H9 (cell line): ENCODE data around the gene EFNA5. TPM values are rescaled to one million over a fixed set of nuclear protein-coding genes. Genes with fewer than 3 reads are reported as not detected.
A peak's percentile ranks its signal among the peaks of the same experiment; 100 is the strongest.

Experiments
- DNase-seq: peaks from one replicate; pipeline ENCODE4 v3.0.0-alpha.2; 2017
- H2AFZ ChIP-seq: one replicate; pipeline ENCODE4 v1.6.1; 2013; ENCODE audit warnings: mild to moderate bottlenecking, low read length, control low read depth, moderate library complexity
- H2AK5ac ChIP-seq: 2 replicates; pipeline ENCODE4 v1.6.1; 2013; ENCODE audit warnings: low read length, control low read depth, mixed read lengths; ENCODE audit not compliant: insufficient read length
- H2BK120ac ChIP-seq: one replicate; pipeline ENCODE4 v1.6.1; 2013; ENCODE audit warnings: low read depth, mild to moderate bottlenecking, low read length, control low read depth, inconsistent platforms; ENCODE audit not compliant: poor library complexity, severe bottlenecking
- H2BK12ac ChIP-seq: 2 replicates; pipeline ENCODE4 v1.6.1; 2013; ENCODE audit warnings: low read length, control low read depth, mixed read lengths, low read depth; ENCODE audit not compliant: insufficient read length
- H2BK15ac ChIP-seq: 2 replicates; pipeline ENCODE4 v1.6.1; 2013; ENCODE audit warnings: low read depth, low read length, control low read depth
- H2BK20ac ChIP-seq: one replicate; pipeline ENCODE4 v1.6.1; 2013; ENCODE audit warnings: low read depth, mild to moderate bottlenecking, low read length, control low read depth, inconsistent platforms; ENCODE audit not compliant: poor library complexity, severe bottlenecking
- H2BK5ac ChIP-seq: 2 replicates; pipeline ENCODE4 v1.6.1; 2013; ENCODE audit warnings: low read length, control low read depth, mixed read lengths; ENCODE audit not compliant: insufficient read length
- H3K14ac ChIP-seq: 2 replicates; pipeline ENCODE4 v1.6.1; 2013; ENCODE audit warnings: low read length, control low read depth; ENCODE audit not compliant: insufficient read depth
- H3K18ac ChIP-seq: 2 replicates; pipeline ENCODE4 v1.6.1; 2013; ENCODE audit warnings: low read depth, mild to moderate bottlenecking, mixed read lengths, low read length, control low read depth; ENCODE audit not compliant: insufficient read length
- H3K23ac ChIP-seq: 2 replicates; pipeline ENCODE4 v1.6.1; 2013; ENCODE audit warnings: low read length, control low read depth, mixed read lengths, low read depth; ENCODE audit not compliant: insufficient read length
- H3K23me2 ChIP-seq: 2 replicates; pipeline ENCODE4 v1.6.1; 2013; ENCODE audit warnings: low read depth, mild to moderate bottlenecking, mixed read lengths, low read length, control low read depth; ENCODE audit not compliant: insufficient read length, poor library complexity, severe bottlenecking
- H3K27ac ChIP-seq: 2 replicates; pipeline ENCODE4 v1.5.1; 2013; ENCODE audit warnings: low read length, control low read depth, mixed read lengths, low read depth; ENCODE audit not compliant: insufficient read length
- H3K27me3 ChIP-seq: 2 replicates; pipeline ENCODE4 v1.6.1; 2013; ENCODE audit warnings: low read length, control low read depth, inconsistent platforms; ENCODE audit not compliant: insufficient read depth
- H3K4ac ChIP-seq: 2 replicates; pipeline ENCODE4 v1.6.1; 2013; ENCODE audit warnings: low read depth, mild to moderate bottlenecking, control low read depth, inconsistent platforms, low read length, moderate library complexity
- H3K4me1 ChIP-seq: 2 replicates; pipeline ENCODE4 v1.6.1; 2013; ENCODE audit warnings: low read length, control low read depth, inconsistent platforms; ENCODE audit not compliant: insufficient read depth
- H3K4me2 ChIP-seq: 2 replicates; pipeline ENCODE4 v1.6.1; 2013; ENCODE audit warnings: low read length, control low read depth, mixed read lengths; ENCODE audit not compliant: insufficient read length, insufficient read depth
- H3K56ac ChIP-seq: 2 replicates; pipeline ENCODE4 v1.6.1; 2013; ENCODE audit warnings: low read depth, mild to moderate bottlenecking, mixed read lengths, low read length, control low read depth; ENCODE audit not compliant: insufficient read length
- H3K79me1 ChIP-seq: 2 replicates; pipeline ENCODE4 v1.6.1; 2013; ENCODE audit warnings: low read depth, mild to moderate bottlenecking, moderate library complexity, low read length, control low read depth, inconsistent platforms; ENCODE audit not compliant: insufficient read depth, poor library complexity, severe bottlenecking
- H3K79me2 ChIP-seq: 2 replicates; pipeline ENCODE4 v1.6.1; 2013; ENCODE audit warnings: low read length, control low read depth, inconsistent platforms; ENCODE audit not compliant: insufficient read depth
- H3K9ac ChIP-seq: 2 replicates; pipeline ENCODE4 v1.6.1; 2013; ENCODE audit warnings: low read length, control low read depth, mixed read lengths; ENCODE audit not compliant: insufficient read length; ENCODE audit errors: extremely low read depth
- H3K9me3 ChIP-seq: one replicate; pipeline ENCODE4 v1.6.1; 2013; ENCODE audit warnings: low read depth, low read length, inconsistent platforms; ENCODE audit not compliant: control insufficient read depth
- H3T11ph ChIP-seq: one replicate; pipeline ENCODE4 v1.6.1; 2013; ENCODE audit warnings: mild to moderate bottlenecking, low read length, control low read depth, inconsistent platforms
- H4K20me1 ChIP-seq: one replicate; pipeline ENCODE4 v1.6.1; 2013; ENCODE audit not compliant: control insufficient read depth, insufficient read length, insufficient read depth
- H4K5ac ChIP-seq: 2 replicates; pipeline ENCODE4 v1.6.1; 2013; ENCODE audit warnings: low read depth, mild to moderate bottlenecking, mixed read lengths, low read length, control low read depth; ENCODE audit not compliant: insufficient read length
- H4K8ac ChIP-seq: replicated peaks from 2 replicates; pipeline ENCODE4 v1.6.1; 2013; ENCODE audit warnings: low read length, control low read depth, mixed read lengths, low read depth; ENCODE audit not compliant: insufficient read length
- H4K91ac ChIP-seq: 2 replicates; pipeline ENCODE4 v1.6.1; 2013; ENCODE audit warnings: low read depth, mild to moderate bottlenecking, moderate library complexity, mixed read lengths, low read length, control low read depth; ENCODE audit not compliant: insufficient read length
- H3K27ac Mint-ChIP-seq, 3 experiments: 2 replicates in 2 of 3; 3 replicates in 1 of 3; pipeline ENCODE4 v1.8.0; 2020 to 2021; ENCODE audit warnings: mixed read lengths in 3 of 3, mild to moderate bottlenecking in 1 of 3, moderate library complexity in 1 of 3
- H3K27me3 Mint-ChIP-seq: 2 replicates; pipeline ENCODE4 v1.8.0; 2021; ENCODE audit warnings: low read depth, mild to moderate bottlenecking, moderate library complexity, mixed read lengths
- H3K36me3 Mint-ChIP-seq, 3 experiments: 2 replicates in 2 of 3; 3 replicates in 1 of 3; pipeline ENCODE4 v1.8.0; 2020 to 2021; ENCODE audit warnings: low read depth in 3 of 3, mixed read lengths in 3 of 3; ENCODE audit not compliant: insufficient read depth in 1 of 3
- H3K4me1 Mint-ChIP-seq, 2 experiments: 2 replicates each; pipeline ENCODE4 v1.8.0; 2020; ENCODE audit warnings: mixed read lengths in 2 of 2
- H3K4me3 Mint-ChIP-seq, 2 experiments: 2 replicates in 1 of 2; 3 replicates in 1 of 2; pipeline ENCODE4 v1.8.0; 2020 to 2021; ENCODE audit warnings: mild to moderate bottlenecking in 2 of 2, mixed read lengths in 2 of 2, moderate library complexity in 1 of 2
- H3K9me3 Mint-ChIP-seq, 2 experiments: 2 replicates in 1 of 2; 3 replicates in 1 of 2; pipeline ENCODE4 v1.8.0; 2020; ENCODE audit warnings: mild to moderate bottlenecking in 2 of 2, mixed read lengths in 2 of 2, moderate library complexity in 1 of 2
- WGBS: extraction: QIAGEN DNeasy Blood & Tissue Kit; methylation state at CpG from one replicate; pipeline ENCODE4 v1.1.7; 2013; ENCODE audit warnings: missing lambda C conversion rate, low lambda C conversion rate, mixed read lengths; ENCODE audit not compliant: insufficient read length; ENCODE audit errors: extremely low coverage; 5-methylcytosine and 5-hydroxymethylcytosine counted together
- total RNA-seq: library from RNA; stranded (reverse); gene quantifications from 2 replicates; pipeline ENCODE4 v1.2.1, GENCODE V29; 2021
- TF ChIP-seq, protein P1 (sequence below): fragments of 200-600 bp; sonication (generic); conservative IDR thresholded peaks from 3 replicates; pipeline ENCODE4 v1.8.0; 2021; ENCODE audit warnings: antibody characterized with exemption, mild to moderate bottlenecking

The EFNA5 gene
- total RNA-seq, 1 experiment from 2014 or later = 20.4 TPM

DNA sequence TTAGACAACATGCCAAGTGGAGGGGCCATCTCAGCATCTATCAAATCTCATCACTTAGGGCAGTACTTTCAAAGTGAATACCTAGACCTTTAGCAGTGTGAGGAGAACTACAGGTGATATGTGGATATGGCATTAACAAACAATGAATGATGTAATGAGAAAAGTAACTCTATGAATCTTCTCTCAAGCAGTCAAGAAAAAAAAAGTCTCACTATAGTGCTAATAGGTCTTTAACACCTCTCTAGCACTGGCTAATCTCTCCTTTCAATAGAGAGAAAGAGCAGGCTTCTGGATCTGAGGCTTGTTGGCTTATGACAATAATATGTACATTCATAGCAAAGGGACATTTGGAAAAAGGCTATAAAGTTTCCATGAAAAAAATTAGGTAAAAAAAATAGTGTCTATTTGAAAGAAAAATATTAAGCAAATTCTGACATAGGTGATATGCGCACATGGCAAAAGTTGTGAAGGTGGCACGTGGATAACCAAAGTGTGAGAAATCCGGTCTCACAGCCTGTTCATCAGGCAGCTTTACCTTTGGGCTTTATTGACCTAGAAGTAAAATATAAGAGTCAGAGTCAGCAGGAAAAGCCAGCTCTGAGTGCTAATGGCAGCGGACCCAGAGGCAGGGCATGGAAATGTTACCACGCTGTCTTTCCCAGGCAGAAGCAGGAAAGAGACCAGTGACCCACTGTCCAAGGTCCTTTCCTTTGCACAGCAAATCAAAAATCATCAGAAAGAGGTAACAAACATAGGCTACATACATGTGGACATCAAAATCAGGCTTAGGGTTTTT is 203.4 kb downstream of the EFNA5 start:
- TF ChIP-seq, protein P1, sequence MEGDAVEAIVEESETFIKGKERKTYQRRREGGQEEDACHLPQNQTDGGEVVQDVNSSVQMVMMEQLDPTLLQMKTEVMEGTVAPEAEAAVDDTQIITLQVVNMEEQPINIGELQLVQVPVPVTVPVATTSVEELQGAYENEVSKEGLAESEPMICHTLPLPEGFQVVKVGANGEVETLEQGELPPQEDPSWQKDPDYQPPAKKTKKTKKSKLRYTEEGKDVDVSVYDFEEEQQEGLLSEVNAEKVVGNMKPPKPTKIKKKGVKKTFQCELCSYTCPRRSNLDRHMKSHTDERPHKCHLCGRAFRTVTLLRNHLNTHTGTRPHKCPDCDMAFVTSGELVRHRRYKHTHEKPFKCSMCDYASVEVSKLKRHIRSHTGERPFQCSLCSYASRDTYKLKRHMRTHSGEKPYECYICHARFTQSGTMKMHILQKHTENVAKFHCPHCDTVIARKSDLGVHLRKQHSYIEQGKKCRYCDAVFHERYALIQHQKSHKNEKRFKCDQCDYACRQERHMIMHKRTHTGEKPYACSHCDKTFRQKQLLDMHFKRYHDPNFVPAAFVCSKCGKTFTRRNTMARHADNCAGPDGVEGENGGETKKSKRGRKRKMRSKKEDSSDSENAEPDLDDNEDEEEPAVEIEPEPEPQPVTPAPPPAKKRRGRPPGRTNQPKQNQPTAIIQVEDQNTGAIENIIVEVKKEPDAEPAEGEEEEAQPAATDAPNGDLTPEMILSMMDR = no peak
- Histone ChIP-seq H3K23ac (no peak overlapping the region), H4K91ac (no peak overlapping the region), H3K4ac (no peak overlapping the region), H3K27me3 (no peaks in the 10 kb centered on the region), H3T11ph (no peak overlapping the region), H2BK120ac (no peak overlapping the region), H4K8ac (no peak overlapping the region), H3K9ac (no peak overlapping the region), H2BK12ac (no peak overlapping the region), H3K14ac (no peak overlapping the region), H3K4me1 (peaks cover 30% of the 10 kb centered on the region), H3K23me2 (no peaks in the 10 kb centered on the region), H3K79me1 (no peaks in the 10 kb centered on the region), H2BK20ac (no peak overlapping the region), H2AFZ (no peak overlapping the region), H2BK5ac (no peak overlapping the region), H3K79me2 (no peaks in the 10 kb centered on the region), H3K27ac (no peak overlapping the region), H2AK5ac (no peak overlapping the region), H4K5ac (no peak overlapping the region), H4K20me1 (peaks cover 2% of the 10 kb centered on the region), H3K9me3 (no peaks in the 10 kb centered on the region), H2BK15ac (no peak overlapping the region), H3K18ac (no peak overlapping the region), H3K4me2 (no peak overlapping the region), H3K56ac (no peak overlapping the region)
- Mint-ChIP-seq H3K4me3 (no peak overlapping the region), H3K9me3 (no peaks in the 10 kb centered on the region), H3K27ac (peak overlapping the region in 2 of 3 experiments; percentile 5 to 54; a peak in 2 of 7 replicates), H3K36me3 (no peaks in the 10 kb centered on the region), H3K4me1 (peaks cover 81 to 85% of the 10 kb centered on the region in 2 experiments), H3K27me3 (no peaks in the 10 kb centered on the region)
- no CpG with 5 or more reads among the region's 5 CpGs for WGBS
- no peak for DNase-seq
